ENCODE results near the gene CD82.

DNA sequence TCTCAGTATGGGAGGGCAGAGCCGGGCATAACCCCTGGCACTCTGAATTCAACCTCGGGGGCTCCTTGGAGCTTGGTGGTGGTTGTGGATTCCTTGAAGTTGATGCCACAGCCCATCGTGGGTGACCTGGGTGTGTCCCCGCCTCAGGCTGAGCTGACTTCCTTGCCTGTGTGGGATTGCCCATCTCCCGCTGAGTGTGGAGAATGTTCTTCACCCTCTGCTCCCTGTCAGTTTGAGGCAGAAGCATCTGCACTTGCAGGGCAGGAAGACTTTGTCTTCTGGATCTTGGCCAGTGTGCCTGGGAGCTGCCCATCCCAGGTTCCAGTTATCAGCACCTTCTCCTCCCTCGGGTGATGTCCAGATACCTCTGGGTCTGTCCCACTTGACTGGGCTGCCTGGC, 25.3 kb downstream of the CD82 start:
- TF ChIP-seq, protein P1, sequence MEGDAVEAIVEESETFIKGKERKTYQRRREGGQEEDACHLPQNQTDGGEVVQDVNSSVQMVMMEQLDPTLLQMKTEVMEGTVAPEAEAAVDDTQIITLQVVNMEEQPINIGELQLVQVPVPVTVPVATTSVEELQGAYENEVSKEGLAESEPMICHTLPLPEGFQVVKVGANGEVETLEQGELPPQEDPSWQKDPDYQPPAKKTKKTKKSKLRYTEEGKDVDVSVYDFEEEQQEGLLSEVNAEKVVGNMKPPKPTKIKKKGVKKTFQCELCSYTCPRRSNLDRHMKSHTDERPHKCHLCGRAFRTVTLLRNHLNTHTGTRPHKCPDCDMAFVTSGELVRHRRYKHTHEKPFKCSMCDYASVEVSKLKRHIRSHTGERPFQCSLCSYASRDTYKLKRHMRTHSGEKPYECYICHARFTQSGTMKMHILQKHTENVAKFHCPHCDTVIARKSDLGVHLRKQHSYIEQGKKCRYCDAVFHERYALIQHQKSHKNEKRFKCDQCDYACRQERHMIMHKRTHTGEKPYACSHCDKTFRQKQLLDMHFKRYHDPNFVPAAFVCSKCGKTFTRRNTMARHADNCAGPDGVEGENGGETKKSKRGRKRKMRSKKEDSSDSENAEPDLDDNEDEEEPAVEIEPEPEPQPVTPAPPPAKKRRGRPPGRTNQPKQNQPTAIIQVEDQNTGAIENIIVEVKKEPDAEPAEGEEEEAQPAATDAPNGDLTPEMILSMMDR (conservative IDR thresholded peaks at IDR 0.05), result no peak
- no peak for TF ChIP-seq ZFX (IDR thresholded peaks at IDR 0.05)
